ENCODE results near the gene KRTAP6-2. TPM values are rescaled to one million over a fixed set of nuclear protein-coding genes. Genes with fewer than 3 reads are reported as not detected.

Gene KRTAP6-2
- total RNA-seq, 1 experiment from 2014 or later, result not detected

GRCh38 chr21:30605968-30606367, 7.3 kb upstream of the KRTAP6-2 start:
- DNase-seq, result no peak
- intact Hi-C loops (cut with micrococcal nuclease; ENCODE audit: unreplicated experiment), result no loop called here
- Histone ChIP-seq H3K4me3 (ENCODE audit: low read depth, low read length) (no peak overlapping the region), H3K36me3 (ENCODE audit: control insufficient read depth, insufficient read depth, low read length) (no peaks in the 10 kb centered on the region), H3K4me1 (no peaks in the 10 kb centered on the region), H3K27me3 (replicated peaks; ENCODE audit: control insufficient read depth, insufficient read depth, low read length) (no peaks in the 10 kb centered on the region), H3K9me3 (no peaks in the 10 kb centered on the region)
- no peak for TF ChIP-seq CTCF (IDR thresholded peaks at IDR 0.05; ENCODE audit: insufficient read depth in 1 of 2, low read depth in 1 of 2, low read length in 1 of 2, severe bottlenecking in 1 of 2, unreplicated experiment in 1 of 2)
- H3K4me1 Mint-ChIP-seq (ENCODE audit: low read depth, unreplicated experiment), result peaks cover 6% of the 10 kb centered on the region
- POLR2A ChIA-PET, result no interaction called here
- no TSS peak for BruUV-seq (replicated peaks)
- H3K4me3 Mint-ChIP-seq (ENCODE audit: unreplicated experiment), result no peak overlapping the region
- no peaks in the 10 kb centered on the region for H3K27me3 Mint-ChIP-seq (ENCODE audit: insufficient read depth, unreplicated experiment)
- peaks cover 4% of the 10 kb centered on the region for H3K9me3 Mint-ChIP-seq (ENCODE audit: unreplicated experiment)
- H3K36me3 Mint-ChIP-seq (ENCODE audit: insufficient read depth, unreplicated experiment), result no peaks in the 10 kb centered on the region
- no peak overlapping the region for H3K27ac Mint-ChIP-seq (ENCODE audit: unreplicated experiment)
- CTCF ChIA-PET, result no interaction called here

DNA sequence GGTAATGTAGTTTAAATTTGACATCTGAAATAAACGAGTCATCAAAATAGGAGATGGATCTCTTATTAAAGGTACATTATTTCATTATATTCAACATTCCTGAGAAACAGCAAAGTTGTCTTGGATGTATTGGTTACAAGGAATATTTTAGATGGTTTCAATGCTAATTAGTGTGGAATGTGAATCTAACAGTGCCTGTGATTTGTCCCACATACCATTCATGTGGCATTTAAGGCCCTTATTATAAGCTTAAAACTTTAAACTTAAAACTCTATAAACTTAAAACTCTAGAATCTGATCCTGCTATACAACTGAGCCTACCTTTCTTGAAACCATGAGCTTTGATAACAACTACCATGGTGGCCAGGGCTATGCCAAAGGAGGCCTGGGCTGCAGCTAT, 2.1 kb upstream of the KRTAP6-2 start, which contains the start of gene KRTAP22-1:
Gene KRTAP22-1, plus strand, starts transcription at position 301 of the 400 bp plus-strand sequence.
- no peak within 1 kb of the TSS for H3K4me3 ChIP-seq (ENCODE audit: low read depth, low read length)
- ChIA-PET CTCF (no interaction called here), POLR2A (no interaction called here)
- H3K4me1 ChIP-seq, result no peaks in the 10 kb centered on the region
- H3K36me3 Mint-ChIP-seq (ENCODE audit: insufficient read depth, unreplicated experiment), result no peaks in the 10 kb centered on the region
- no peaks in the 10 kb centered on the region for H3K36me3 ChIP-seq (ENCODE audit: control insufficient read depth, insufficient read depth, low read length)
- DNase-seq, result no peak
- intact Hi-C loops (cut with micrococcal nuclease; ENCODE audit: unreplicated experiment), result no loop called here
- H3K27me3 ChIP-seq (replicated peaks; ENCODE audit: control insufficient read depth, insufficient read depth, low read length), result no peaks in the 10 kb centered on the region
- H3K27me3 Mint-ChIP-seq (ENCODE audit: insufficient read depth, unreplicated experiment), result no peaks in the 10 kb centered on the region
- no peak within 1 kb of the TSS for H3K27ac Mint-ChIP-seq (ENCODE audit: unreplicated experiment)
- H3K4me1 Mint-ChIP-seq (ENCODE audit: low read depth, unreplicated experiment), result peaks cover 6% of the 10 kb centered on the region
- no peaks in the 10 kb centered on the region for H3K9me3 ChIP-seq
- no peak within 1 kb of the TSS for H3K4me3 Mint-ChIP-seq (ENCODE audit: unreplicated experiment)
- BruUV-seq (replicated peaks), result no TSS peak
- TF ChIP-seq CTCF (IDR thresholded peaks at IDR 0.05; ENCODE audit: insufficient read depth in 1 of 2, low read depth in 1 of 2, low read length in 1 of 2, severe bottlenecking in 1 of 2, unreplicated experiment in 1 of 2), result no peak
- H3K9me3 Mint-ChIP-seq (ENCODE audit: unreplicated experiment), result no peaks in the 10 kb centered on the region

DNA sequence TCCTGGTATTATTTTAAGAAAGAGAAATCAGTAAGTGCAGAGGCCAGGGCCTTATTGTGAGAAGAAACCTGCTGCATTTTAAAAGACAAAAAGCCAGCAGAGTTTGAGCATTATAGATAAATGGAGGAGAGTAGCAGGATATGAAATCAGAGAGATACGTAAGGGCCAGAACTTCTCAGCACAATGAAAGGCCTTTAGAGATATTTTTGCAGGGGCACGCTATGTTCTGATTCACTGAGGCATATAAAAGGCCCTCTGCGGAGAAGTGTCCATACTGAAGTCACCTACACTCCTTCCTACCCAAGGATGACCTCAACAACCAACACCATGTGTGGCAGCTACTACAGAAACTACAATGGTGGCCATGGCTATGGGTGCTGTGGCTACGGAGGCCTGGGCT, 6.6 kb downstream of the KRTAP6-2 start, which contains the start of gene KRTAP6-3:
Gene KRTAP6-3, plus strand, starts transcription at position 301 of the 400 bp plus-strand sequence. Its CDS starts 6 bp downstream, at position 307.
- no peak within 1 kb of the TSS for H3K27ac Mint-ChIP-seq (ENCODE audit: unreplicated experiment)
- Histone ChIP-seq H3K4me1 (no peaks in the 10 kb centered on the region), H3K9me3 (no peaks in the 10 kb centered on the region), H3K36me3 (ENCODE audit: control insufficient read depth, insufficient read depth, low read length) (no peaks in the 10 kb centered on the region), H3K4me3 (ENCODE audit: low read depth, low read length) (no peak within 1 kb of the TSS), H3K27me3 (replicated peaks; ENCODE audit: control insufficient read depth, insufficient read depth, low read length) (no peaks in the 10 kb centered on the region)
- BruUV-seq (replicated peaks), result no TSS peak
- H3K9me3 Mint-ChIP-seq (ENCODE audit: unreplicated experiment), result no peaks in the 10 kb centered on the region
- H3K4me1 Mint-ChIP-seq (ENCODE audit: low read depth, unreplicated experiment), result no peaks in the 10 kb centered on the region
- H3K36me3 Mint-ChIP-seq (ENCODE audit: insufficient read depth, unreplicated experiment), result no peaks in the 10 kb centered on the region
- TF ChIP-seq CTCF (IDR thresholded peaks at IDR 0.05; ENCODE audit: insufficient read depth in 1 of 2, low read depth in 1 of 2, low read length in 1 of 2, severe bottlenecking in 1 of 2, unreplicated experiment in 1 of 2), result no peak
- ChIA-PET POLR2A (no interaction called here), CTCF (no interaction called here)
- H3K4me3 Mint-ChIP-seq (ENCODE audit: unreplicated experiment), result no peak within 1 kb of the TSS
- DNase-seq, result no peak
- intact Hi-C loops (cut with micrococcal nuclease; ENCODE audit: unreplicated experiment), result no loop called here
- peaks cover 4% of the 10 kb centered on the region for H3K27me3 Mint-ChIP-seq (ENCODE audit: insufficient read depth, unreplicated experiment)
